A204.1 (cell line): ENCODE data around the gene EVPL.
"Not testable (repeated sequence)": the region's sequence is repeated elsewhere in the genome, so short reads cannot be mapped to it uniquely, and the experiment has no call there.

Source experiments
- FAIRE-seq: peaks from 2 replicates; lab custom pipeline; 2012; peaks lifted over from hg19 to GRCh38; lab: Jason Lieb, UNC

The EVPL gene

GRCh38 chr17:75996665-75997590, 30.2 kb downstream of the EVPL start:
- FAIRE-seq, result no peak

GRCh38 chr17:75995385-75995925, 31.7 kb downstream of the EVPL start:
- no peak for FAIRE-seq

GRCh38 chr17:75994802-75995370, 32.2 kb downstream of the EVPL start:
- no peak for FAIRE-seq

- no peak for FAIRE-seq
These were observed 35.7 kb downstream of the EVPL start for GRCh38 chr17:75991396-75991795.

GRCh38 chr17:75987041-75987440, 40.1 kb downstream of the EVPL start:
- no peak for FAIRE-seq

GRCh38 chr17:75985986-75986385, 41.1 kb downstream of the EVPL start:
- no peak for FAIRE-seq

- no peak for FAIRE-seq
These were observed 43.5 kb downstream of the EVPL start for GRCh38 chr17:75983501-75984181.

GRCh38 chr17:75981019-75981615, 46.0 kb downstream of the EVPL start:
- no peak for FAIRE-seq

GRCh38 chr17:75980188-75981018, 46.7 kb downstream of the EVPL start:
- FAIRE-seq, result no peak

GRCh38 chr17:75979705-75980187, 47.4 kb downstream of the EVPL start:
- FAIRE-seq, result no peak

- peak; percentile 94 for FAIRE-seq
These were observed 48.0 kb downstream of the EVPL start, which contains the start of the genes ACOX1 and TEN1 for GRCh38 chr17:75978938-75979704. Gene ACOX1, minus strand, starts transcription at chr17:75979166. Its CDS starts 93 bp downstream, at chr17:75979073. Gene TEN1, plus strand, starts transcription at chr17:75979240. Its CDS starts 6,953 bp downstream, at chr17:75986193.

GRCh38 chr17:75976175-75976848, 50.8 kb downstream of the EVPL start:
- FAIRE-seq, result no peak

GRCh38 chr17:75975757-75976174, 51.3 kb downstream of the EVPL start:
- no peak for FAIRE-seq

GRCh38 chr17:75975187-75975586, 51.9 kb downstream of the EVPL start:
- not testable (repeated sequence) for FAIRE-seq

- no peak for FAIRE-seq
These were observed 56.5 kb downstream of the EVPL start for GRCh38 chr17:75970626-75971025.

GRCh38 chr17:75970011-75970523, 57.0 kb downstream of the EVPL start:
- no peak for FAIRE-seq

- FAIRE-seq, result not testable (repeated sequence)
These were observed 58.1 kb downstream of the EVPL start for GRCh38 chr17:75969044-75969443.

- no peak for FAIRE-seq
These were observed 61.6 kb downstream of the EVPL start for GRCh38 chr17:75965468-75965867.

GRCh38 chr17:75959839-75960511, 67.1 kb downstream of the EVPL start:
- FAIRE-seq, result no peak
